ENCODE data around the gene MICAL3. TPM values are rescaled to one million over a fixed set of nuclear protein-coding genes. Genes with fewer than 3 reads are reported as not detected.

MICAL3 gene
- total RNA-seq, 4 donors from 2014 or later, result 30.4 to 57.1 (median 37.7) TPM

DNA sequence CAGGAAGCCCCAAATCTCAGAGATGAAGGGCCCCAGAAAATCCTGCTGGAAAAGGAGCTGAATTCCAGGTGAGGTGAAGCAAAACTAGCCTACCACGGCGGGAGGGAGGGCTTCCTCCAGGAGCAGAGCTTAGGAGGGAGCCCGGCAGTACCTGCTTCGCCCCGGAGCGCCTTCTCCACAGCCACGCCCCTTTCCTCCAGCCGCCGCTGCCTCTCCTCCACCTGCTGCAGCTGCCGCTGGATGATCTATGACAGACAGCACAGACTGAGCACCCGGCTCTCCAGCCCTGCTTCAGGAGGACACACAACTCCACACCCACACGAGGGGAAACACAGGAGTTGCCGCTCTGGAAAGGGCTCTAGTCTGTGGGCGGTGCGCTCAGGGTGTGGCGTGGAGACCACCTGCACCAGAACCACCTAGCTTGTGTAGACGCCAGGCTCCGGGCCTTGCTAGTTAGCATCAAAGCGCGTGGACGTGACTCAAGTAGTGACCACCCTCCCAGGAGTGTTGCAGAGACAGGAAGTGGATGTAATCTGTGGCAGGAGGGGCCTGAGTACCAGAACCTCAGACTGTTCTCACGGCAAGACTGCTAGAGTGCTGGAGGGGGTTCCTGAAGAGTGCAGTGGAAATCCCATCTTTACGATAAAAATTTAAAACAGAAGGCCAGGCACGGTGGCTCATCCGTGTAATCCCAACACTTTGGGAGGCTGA, 215.5 kb downstream of the MICAL3 start:
- 81% methylated on average over 25 of the region's 25 CpGs for WGBS

DNA sequence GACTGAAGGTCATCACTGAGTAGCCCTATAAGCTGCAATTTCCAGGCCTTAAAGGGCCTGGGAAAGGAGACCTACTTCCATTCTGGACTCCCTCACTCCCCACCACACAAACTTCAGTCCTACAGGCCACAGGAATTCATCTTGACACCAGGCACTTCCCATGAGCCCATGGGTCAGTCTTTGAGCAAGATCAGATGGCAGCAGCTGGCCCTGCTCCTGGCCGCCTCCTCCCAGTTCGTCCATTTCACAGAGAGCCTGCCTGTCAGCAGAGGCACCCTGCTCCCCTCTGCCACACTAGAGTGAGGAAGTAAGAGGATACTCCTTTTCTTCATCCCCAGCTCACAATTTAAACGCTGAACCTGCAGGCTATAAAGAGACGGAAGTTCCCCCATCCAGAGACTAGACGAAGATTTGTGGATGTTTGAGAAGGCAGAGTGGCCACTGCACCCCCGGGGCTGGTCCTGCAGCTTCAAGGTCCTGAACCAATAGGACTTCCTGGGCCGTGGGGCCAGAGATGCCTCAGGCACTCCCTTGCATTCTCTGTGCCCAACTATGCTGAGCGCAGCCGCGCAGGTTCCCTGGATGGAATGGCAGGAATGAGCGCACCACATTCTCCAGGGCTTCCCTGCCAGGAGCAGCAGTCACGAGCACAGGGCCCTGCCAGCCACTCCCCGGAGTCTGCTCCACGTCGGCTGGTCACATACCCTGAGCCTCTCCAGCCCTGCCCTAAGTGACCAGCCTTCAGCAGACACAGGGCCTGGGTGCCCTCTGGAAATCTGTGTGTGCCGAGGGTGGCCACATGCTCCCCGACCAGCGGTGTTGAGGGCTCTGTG, 216.6 kb downstream of the MICAL3 start:
- TF ChIP-seq EP300 (IDR thresholded peaks at IDR 0.05), result no peak
- TF ChIP-seq POLR2A (IDR thresholded peaks at IDR 0.05), result no peak
- TF ChIP-seq POLR2AphosphoS5 (IDR thresholded peaks at IDR 0.05), result no peak
- TF ChIP-seq, protein P1, sequence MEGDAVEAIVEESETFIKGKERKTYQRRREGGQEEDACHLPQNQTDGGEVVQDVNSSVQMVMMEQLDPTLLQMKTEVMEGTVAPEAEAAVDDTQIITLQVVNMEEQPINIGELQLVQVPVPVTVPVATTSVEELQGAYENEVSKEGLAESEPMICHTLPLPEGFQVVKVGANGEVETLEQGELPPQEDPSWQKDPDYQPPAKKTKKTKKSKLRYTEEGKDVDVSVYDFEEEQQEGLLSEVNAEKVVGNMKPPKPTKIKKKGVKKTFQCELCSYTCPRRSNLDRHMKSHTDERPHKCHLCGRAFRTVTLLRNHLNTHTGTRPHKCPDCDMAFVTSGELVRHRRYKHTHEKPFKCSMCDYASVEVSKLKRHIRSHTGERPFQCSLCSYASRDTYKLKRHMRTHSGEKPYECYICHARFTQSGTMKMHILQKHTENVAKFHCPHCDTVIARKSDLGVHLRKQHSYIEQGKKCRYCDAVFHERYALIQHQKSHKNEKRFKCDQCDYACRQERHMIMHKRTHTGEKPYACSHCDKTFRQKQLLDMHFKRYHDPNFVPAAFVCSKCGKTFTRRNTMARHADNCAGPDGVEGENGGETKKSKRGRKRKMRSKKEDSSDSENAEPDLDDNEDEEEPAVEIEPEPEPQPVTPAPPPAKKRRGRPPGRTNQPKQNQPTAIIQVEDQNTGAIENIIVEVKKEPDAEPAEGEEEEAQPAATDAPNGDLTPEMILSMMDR (IDR thresholded peaks at IDR 0.05), result no peak
- no peaks in the 10 kb centered on the region for H3K4me1 ChIP-seq
- H3K4me3 ChIP-seq, result no peak overlapping the region
- H3K9me3 ChIP-seq, result no peaks in the 10 kb centered on the region
- H3K27me3 ChIP-seq, result no peaks in the 10 kb centered on the region
- no peak for DNase-seq (ENCODE audit: low spot score in 2 of 2)
- H3K36me3 ChIP-seq, result peaks cover 83% of the 10 kb centered on the region
- 65% methylated on average over 3 of the region's 18 CpGs for WGBS
- H3K27ac ChIP-seq, result no peak overlapping the region

More for the DNA sequence above, 215.5 kb downstream of the MICAL3 start:
- H3K9me3 ChIP-seq, result no peaks in the 10 kb centered on the region
- H3K27ac ChIP-seq, result no peak overlapping the region
- no peaks in the 10 kb centered on the region for H3K4me1 ChIP-seq
- DNase-seq (ENCODE audit: low spot score in 2 of 2), result no peak
- H3K36me3 ChIP-seq, result peaks cover 91% of the 10 kb centered on the region
- TF ChIP-seq EP300 (IDR thresholded peaks at IDR 0.05), result no peak
- TF ChIP-seq POLR2A (IDR thresholded peaks at IDR 0.05), result no peak
- TF ChIP-seq POLR2AphosphoS5 (IDR thresholded peaks at IDR 0.05), result no peak
- TF ChIP-seq, protein P1 (IDR thresholded peaks at IDR 0.05), result no peak
- H3K27me3 ChIP-seq, result no peaks in the 10 kb centered on the region
- H3K4me3 ChIP-seq, result no peak overlapping the region

DNA sequence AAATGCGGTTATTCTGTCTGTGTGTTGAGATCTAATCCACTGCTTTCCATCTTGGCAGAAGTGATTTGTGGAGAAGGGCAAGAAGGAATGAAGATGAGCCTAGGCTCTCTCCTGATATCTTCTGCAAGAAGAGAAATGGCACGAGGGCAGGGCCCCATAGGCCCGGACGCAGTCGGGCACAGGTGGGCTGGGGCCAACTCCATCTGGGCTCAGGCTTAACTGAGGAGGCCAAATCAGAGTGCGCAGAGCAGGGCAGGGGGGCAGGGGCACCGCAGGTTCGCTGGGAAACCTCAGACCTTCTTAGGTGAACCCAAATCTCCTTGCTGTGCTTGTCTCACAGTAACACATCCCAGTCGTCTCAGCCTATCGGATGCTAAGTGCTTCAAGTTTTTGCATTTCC, 217.3 kb downstream of the MICAL3 start:
- TF ChIP-seq POLR2AphosphoS5 (IDR thresholded peaks at IDR 0.05) (no peak), POLR2A (IDR thresholded peaks at IDR 0.05) (no peak), EP300 (IDR thresholded peaks at IDR 0.05) (no peak)
- TF ChIP-seq, protein P1 (IDR thresholded peaks at IDR 0.05), result no peak
- no peak overlapping the region for H3K27ac ChIP-seq

DNA sequence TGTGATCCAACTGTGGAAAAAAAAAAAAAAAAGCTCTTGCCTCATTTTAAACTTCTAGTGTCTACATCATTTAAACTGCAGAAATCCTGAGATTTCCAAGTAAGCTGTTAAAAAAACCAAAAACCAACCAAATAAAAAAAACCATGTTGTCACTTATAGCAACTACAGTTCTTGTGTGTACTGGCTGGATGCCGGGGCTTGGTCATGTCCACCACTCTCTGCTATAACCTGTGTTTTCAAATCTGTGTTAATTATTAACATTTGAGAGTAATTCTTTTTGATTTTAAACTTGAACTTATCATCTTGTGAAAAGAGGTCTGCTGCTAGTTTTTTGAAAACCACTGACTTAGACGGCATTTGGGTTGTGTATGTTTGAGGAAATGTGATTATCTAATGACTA, 217.9 kb downstream of the MICAL3 start:
- peaks cover 70% of the 10 kb centered on the region for H3K36me3 ChIP-seq
- TF ChIP-seq EP300 (IDR thresholded peaks at IDR 0.05) (no peak), POLR2AphosphoS5 (IDR thresholded peaks at IDR 0.05) (no peak), POLR2A (IDR thresholded peaks at IDR 0.05) (no peak)
- TF ChIP-seq, protein P1 (IDR thresholded peaks at IDR 0.05), result no peak
- no peak for DNase-seq (ENCODE audit: low spot score in 2 of 2)

More for the DNA sequence above, 217.3 kb downstream of the MICAL3 start:
- H3K36me3 ChIP-seq, result peaks cover 76% of the 10 kb centered on the region
- no peaks in the 10 kb centered on the region for H3K27me3 ChIP-seq
- no peak for DNase-seq (ENCODE audit: low spot score in 2 of 2)
- no peaks in the 10 kb centered on the region for H3K9me3 ChIP-seq
- H3K4me1 ChIP-seq, result no peaks in the 10 kb centered on the region
- 89% methylated on average over 10 of the region's 10 CpGs for WGBS
- no peak overlapping the region for H3K4me3 ChIP-seq

More for the DNA sequence above, 217.9 kb downstream of the MICAL3 start:
- 49% methylated on average over 2 of the region's 2 CpGs for WGBS
- H3K4me3 ChIP-seq, result no peak overlapping the region
- no peak overlapping the region for H3K27ac ChIP-seq
- H3K4me1 ChIP-seq, result no peaks in the 10 kb centered on the region
- no peaks in the 10 kb centered on the region for H3K27me3 ChIP-seq
- H3K9me3 ChIP-seq, result no peaks in the 10 kb centered on the region

All from suprapubic skin (tissue), 4 donors.